ENCODE data around the gene SORCS2. TPM values are rescaled to one million over a fixed set of nuclear protein-coding genes. Genes with fewer than 3 reads are reported as not detected.

Gene SORCS2
- total RNA-seq, 4 donors from 2014 or later = 0.48 to 1.8 (median 0.68) TPM; not detected in 1

- Histone ChIP-seq H3K4me1 (peaks cover 0 to 6% (median 0%) of the 10 kb centered on the region in 4 donors), H3K36me3 (no peaks in the 10 kb centered on the region), H3K9me3 (peaks cover 5 to 9% of the 10 kb centered on the region in 2 donors), H3K4me3 (no peak overlapping the region), H3K27me3 (no peaks in the 10 kb centered on the region), H3K27ac (no peak overlapping the region)
- intact Hi-C loops (cut with DNase I; ENCODE audit: low total_unique reads) = no loop called here
- in situ Hi-C loops (cut with MboI; ENCODE audit: low pct_ligation_motif_present in 1 of 4, low pct_unique_long_range_greater_than_20kb in 1 of 4, low sequenced_read_pairs in 3 of 4) = no loop called here
- 66% methylated on average over 5 of the region's 5 CpGs; no CpG with 5 or more reads in 1 of the 2 donors for WGBS, 2 donors (ENCODE audit: low coverage in 1 of 2)
- TF ChIP-seq EP300 (IDR thresholded peaks at IDR 0.05; ENCODE audit: low read depth) = no peak
- no peak for TF ChIP-seq POLR2AphosphoS5 (IDR thresholded peaks at IDR 0.05)
- no peak for TF ChIP-seq CTCF (IDR thresholded peaks at IDR 0.05)
- no peak for TF ChIP-seq POLR2A (IDR thresholded peaks at IDR 0.05)
- no peak for DNase-seq
Measured at GRCh38 chr4:7323461-7323871, 131.1 kb downstream of the SORCS2 start.

GRCh38 chr4:7323872-7324650, 131.7 kb downstream of the SORCS2 start:
- no peak overlapping the region for H3K27ac ChIP-seq
- no peaks in the 10 kb centered on the region for H3K27me3 ChIP-seq
- H3K36me3 ChIP-seq = no peaks in the 10 kb centered on the region
- peaks cover 0 to 6% (median 0%) of the 10 kb centered on the region in 4 donors for H3K4me1 ChIP-seq
- DNase-seq = no peak
- peaks cover 1 to 7% of the 10 kb centered on the region in 2 donors for H3K9me3 ChIP-seq
- in situ Hi-C loops (cut with MboI; ENCODE audit: low pct_ligation_motif_present in 1 of 4, low pct_unique_long_range_greater_than_20kb in 1 of 4, low sequenced_read_pairs in 3 of 4) (no loop called here), intact Hi-C loops (cut with DNase I; ENCODE audit: low total_unique reads) (no loop called here)
- TF ChIP-seq POLR2AphosphoS5 (IDR thresholded peaks at IDR 0.05) (no peak), CTCF (IDR thresholded peaks at IDR 0.05) (no peak), EP300 (IDR thresholded peaks at IDR 0.05; ENCODE audit: low read depth) (no peak), POLR2A (IDR thresholded peaks at IDR 0.05) (no peak)
- 68% methylated on average over 12 of the region's 16 CpGs; no CpG with 5 or more reads in 1 of the 2 donors for WGBS, 2 donors (ENCODE audit: low coverage in 1 of 2)
- H3K4me3 ChIP-seq = no peak overlapping the region

GRCh38 chr4:7324651-7325121, 132.3 kb downstream of the SORCS2 start:
- no peak overlapping the region for H3K27ac ChIP-seq
- 35 to 71% methylated on average over 2 to 13 of the region's 13 CpGs for WGBS, 2 donors (ENCODE audit: low coverage in 1 of 2)
- peaks cover 0 to 6% (median 0%) of the 10 kb centered on the region in 4 donors for H3K4me1 ChIP-seq
- no peak overlapping the region for H3K4me3 ChIP-seq
- in situ Hi-C loops (cut with MboI; ENCODE audit: low pct_ligation_motif_present in 1 of 4, low pct_unique_long_range_greater_than_20kb in 1 of 4, low sequenced_read_pairs in 3 of 4) (no loop called here), intact Hi-C loops (cut with DNase I; ENCODE audit: low total_unique reads) (no loop called here)
- no peaks in the 10 kb centered on the region for H3K27me3 ChIP-seq
- no peaks in the 10 kb centered on the region for H3K36me3 ChIP-seq
- H3K9me3 ChIP-seq = peaks cover 0 to 1% of the 10 kb centered on the region in 2 donors
- no peak for DNase-seq
- TF ChIP-seq POLR2A (IDR thresholded peaks at IDR 0.05) (no peak), POLR2AphosphoS5 (IDR thresholded peaks at IDR 0.05) (no peak), EP300 (IDR thresholded peaks at IDR 0.05; ENCODE audit: low read depth) (no peak), CTCF (IDR thresholded peaks at IDR 0.05) (no peak)

- in situ Hi-C loops (cut with MboI; ENCODE audit: low pct_ligation_motif_present in 1 of 4, low pct_unique_long_range_greater_than_20kb in 1 of 4, low sequenced_read_pairs in 3 of 4) = no loop called here
- Histone ChIP-seq H3K4me3 (no peak overlapping the region), H3K9me3 (no peaks in the 10 kb centered on the region), H3K36me3 (no peaks in the 10 kb centered on the region), H3K27ac (no peak overlapping the region), H3K27me3 (no peaks in the 10 kb centered on the region), H3K4me1 (peaks cover 0 to 6% (median 0%) of the 10 kb centered on the region in 4 donors)
- no peak for TF ChIP-seq CTCF (IDR thresholded peaks at IDR 0.05)
- TF ChIP-seq EP300 (IDR thresholded peaks at IDR 0.05; ENCODE audit: low read depth) = no peak
- no peak for TF ChIP-seq POLR2A (IDR thresholded peaks at IDR 0.05)
- TF ChIP-seq POLR2AphosphoS5 (IDR thresholded peaks at IDR 0.05) = no peak
- intact Hi-C loops (cut with DNase I; ENCODE audit: low total_unique reads) = no loop called here
- DNase-seq = no peak
- whole genome bisulfite sequencing, 2 donors (ENCODE audit: low coverage in 1 of 2) = 60 to 85% methylated on average over 1 to 13 of the region's 13 CpGs
Measured at GRCh38 chr4:7325541-7325940, 133.2 kb downstream of the SORCS2 start.
